ENCODE results near the gene ALAD.
"Not testable (repeated sequence)": the region's sequence is repeated elsewhere in the genome, so short reads cannot be mapped to it uniquely, and the experiment has no call there.

The ALAD gene

GRCh38 chr9:113373676-113374392, 27.2 kb downstream of the ALAD start:
- no peak for DNase-seq (ENCODE audit: low read depth, low spot score)

GRCh38 chr9:113373256-113373655, 27.8 kb downstream of the ALAD start:
- no peak for DNase-seq (ENCODE audit: low read depth, low spot score)

DNA sequence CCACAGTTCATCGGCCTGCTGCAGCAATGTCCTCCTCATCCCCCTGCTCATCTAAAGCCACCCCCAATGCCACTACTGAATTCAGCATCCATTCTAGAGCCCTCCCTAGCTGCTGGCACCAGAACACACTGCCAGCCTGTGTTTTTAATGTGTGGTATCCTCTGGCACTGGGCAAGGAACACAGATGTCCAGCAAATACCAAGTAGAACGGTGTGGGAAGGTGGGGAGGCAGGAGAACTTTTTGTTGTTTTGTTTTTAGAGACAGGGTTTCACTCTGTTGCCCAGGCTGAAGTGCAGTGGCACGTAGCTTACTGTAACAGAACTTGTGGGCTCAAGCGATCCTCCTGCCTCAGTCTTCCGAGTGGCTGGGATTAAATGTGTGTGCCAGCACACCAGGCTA, 29.0 kb downstream of the ALAD start:
- DNase-seq (ENCODE audit: low read depth, low spot score), result no peak

GRCh38 chr9:113370806-113371325, 30.2 kb downstream of the ALAD start:
- no peak for DNase-seq (ENCODE audit: low read depth, low spot score)

DNA sequence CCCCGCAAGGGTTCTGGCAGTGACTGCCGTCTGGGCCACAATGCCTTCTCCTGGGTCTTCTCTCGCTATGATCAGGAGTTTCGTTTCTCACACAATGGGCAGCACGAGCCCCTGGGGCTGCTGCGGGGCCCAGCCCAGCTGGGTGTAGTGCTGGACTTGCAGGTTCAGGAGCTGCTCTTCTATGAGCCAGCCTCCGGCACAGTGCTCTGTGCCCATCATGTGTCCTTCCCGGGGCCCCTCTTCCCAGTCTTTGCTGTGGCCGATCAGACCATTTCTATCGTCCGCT, 31.3 kb downstream of the ALAD start:
- DNase-seq (ENCODE audit: low read depth, low spot score), result no peak

- DNase-seq (ENCODE audit: low read depth, low spot score), result no peak
Observed at GRCh38 chr9:113368982-113369854, 31.9 kb downstream of the ALAD start.

GRCh38 chr9:113368348-113368981, 32.6 kb downstream of the ALAD start:
- DNase-seq (ENCODE audit: low read depth, low spot score), result no peak

DNA sequence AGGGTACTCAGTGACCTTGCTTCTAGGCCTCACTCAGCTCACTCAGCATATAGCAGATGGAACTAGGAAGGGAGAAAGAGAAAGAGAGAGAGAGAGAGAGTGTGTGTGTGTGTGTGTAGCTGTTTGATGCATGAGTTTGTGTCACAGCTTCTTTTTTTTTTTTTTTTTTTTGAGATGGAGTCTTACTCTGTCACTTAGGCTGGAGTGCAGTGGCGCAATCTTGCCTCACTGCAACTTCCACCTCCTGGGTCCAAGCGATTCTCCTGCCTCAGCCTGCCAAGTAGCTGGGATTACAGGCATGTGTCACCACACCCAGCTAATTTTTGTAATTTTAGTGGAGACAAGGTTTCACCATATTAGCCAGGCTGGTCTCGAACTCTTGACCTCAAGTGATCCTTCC, 35.4 kb downstream of the ALAD start:
- DNase-seq (ENCODE audit: low read depth, low spot score), result not testable (repeated sequence)

GRCh38 chr9:113364951-113365350, 36.1 kb downstream of the ALAD start:
- no peak for DNase-seq (ENCODE audit: low read depth, low spot score)

DNA sequence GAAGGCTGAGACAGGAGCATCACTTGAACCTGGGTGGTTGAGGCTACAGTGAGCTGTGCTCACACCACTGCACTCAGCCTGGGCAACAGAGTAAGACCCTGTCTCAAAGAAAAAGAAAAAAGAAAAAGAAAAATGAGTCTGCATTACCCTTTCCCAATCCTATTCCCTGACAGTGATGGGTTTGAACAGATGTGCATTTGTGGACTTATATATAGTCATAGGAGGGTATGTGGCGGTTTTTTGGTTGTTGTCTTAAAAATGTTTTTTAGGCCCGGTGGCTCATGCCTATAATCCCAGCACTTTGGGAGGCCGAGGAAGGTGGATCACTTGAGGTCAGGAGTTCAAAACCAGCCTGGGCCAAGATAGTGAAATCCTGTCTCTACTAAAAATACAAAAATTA, 37.7 kb downstream of the ALAD start:
- no peak for DNase-seq (ENCODE audit: low read depth, low spot score)

- no peak for DNase-seq (ENCODE audit: low read depth, low spot score)
Observed at GRCh38 chr9:113361304-113362018, 39.6 kb downstream of the ALAD start.

GRCh38 chr9:113360242-113360842, 40.7 kb downstream of the ALAD start:
- DNase-seq (ENCODE audit: low read depth, low spot score), result no peak

GRCh38 chr9:113359385-113359784, 41.7 kb downstream of the ALAD start:
- DNase-seq (ENCODE audit: low read depth, low spot score), result no peak

GRCh38 chr9:113356686-113357292, 44.3 kb downstream of the ALAD start:
- no peak for DNase-seq (ENCODE audit: low read depth, low spot score)

DNA sequence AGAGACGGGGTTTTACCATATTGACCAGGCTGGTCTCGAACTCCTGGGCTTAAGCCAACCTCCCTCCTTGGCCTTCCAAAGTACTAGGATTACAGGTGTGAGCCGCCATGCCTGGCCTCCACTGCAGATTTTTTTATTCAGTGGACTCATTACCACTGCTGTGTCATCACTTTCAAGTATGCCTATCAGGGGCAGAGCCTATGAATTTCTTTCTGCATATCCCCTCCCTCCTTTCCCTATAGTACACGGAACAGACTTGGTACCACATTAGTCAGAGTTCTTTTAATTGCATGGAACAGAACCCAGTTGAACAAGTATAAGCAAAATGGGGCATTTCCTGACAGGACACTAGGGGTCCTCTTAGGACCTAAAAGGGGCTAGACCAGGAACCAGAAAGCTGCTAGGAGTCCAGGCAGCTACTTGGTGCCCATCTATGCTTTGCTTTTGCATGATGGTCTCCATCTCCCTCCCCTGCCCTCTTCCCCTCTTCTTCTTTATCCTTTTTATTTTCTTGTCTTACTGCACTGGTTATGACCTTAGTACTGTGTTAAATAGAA, 46.0 kb downstream of the ALAD start:
- DNase-seq (ENCODE audit: low read depth, low spot score), result no peak

DNA sequence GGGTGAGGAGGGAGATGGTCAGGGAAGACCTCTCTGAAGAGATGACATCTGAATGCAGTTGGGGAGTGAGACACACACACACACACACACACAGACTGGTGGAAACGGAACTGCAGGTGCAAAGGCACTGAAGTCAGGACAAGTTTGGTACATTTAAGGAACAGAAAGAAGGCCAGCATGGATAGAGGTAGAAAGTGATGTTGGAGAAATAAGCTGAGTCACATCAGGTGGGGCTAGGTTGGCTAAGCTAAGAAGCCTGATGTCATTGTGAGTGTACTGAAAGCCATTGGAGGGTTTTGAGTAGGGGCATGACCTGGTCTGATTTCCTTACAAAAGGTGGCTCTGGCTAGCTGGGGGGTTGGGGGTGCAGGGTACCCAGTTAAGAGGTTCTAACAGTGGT, 48.7 kb downstream of the ALAD start:
- no peak for DNase-seq (ENCODE audit: low read depth, low spot score)

- no peak for DNase-seq (ENCODE audit: low read depth, low spot score)
Observed at GRCh38 chr9:113352006-113352405, 49.1 kb downstream of the ALAD start.

GRCh38 chr9:113350937-113351336, 50.1 kb downstream of the ALAD start:
- DNase-seq (ENCODE audit: low read depth, low spot score), result no peak

GRCh38 chr9:113350107-113350661, 50.9 kb downstream of the ALAD start:
- DNase-seq (ENCODE audit: low read depth, low spot score), result no peak

DNA sequence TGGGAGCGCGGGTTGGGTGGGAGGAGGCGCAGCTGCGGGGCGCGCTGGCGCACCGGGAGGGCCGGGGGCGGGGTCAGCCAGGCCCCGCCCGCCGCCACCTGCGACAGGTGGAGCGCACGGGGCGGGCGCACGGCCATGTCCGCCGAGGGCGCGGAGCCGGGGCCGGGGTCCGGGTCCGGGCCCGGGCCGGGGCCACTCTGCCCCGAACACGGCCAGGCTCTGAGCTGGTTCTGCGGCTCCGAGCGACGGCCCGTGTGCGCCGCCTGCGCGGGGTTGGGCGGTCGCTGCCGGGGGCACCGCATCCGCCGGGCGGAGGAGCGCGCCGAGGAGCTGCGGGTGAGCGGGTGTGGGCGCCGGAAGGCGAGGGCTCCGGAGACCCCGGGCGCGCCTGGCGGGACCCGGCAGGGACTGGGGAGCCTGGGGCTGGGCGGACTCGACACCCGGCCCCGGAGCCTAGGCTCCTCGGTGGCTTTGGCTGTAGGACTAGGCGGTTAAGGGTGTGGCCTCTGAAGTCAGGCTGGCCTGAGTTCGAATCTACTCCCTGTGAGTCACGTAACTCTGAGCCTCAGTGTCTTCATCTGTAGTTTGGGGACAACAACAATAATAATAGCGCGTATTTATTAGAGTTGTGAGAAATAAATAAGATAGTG, 51.5 kb downstream of the ALAD start, which contains the start of gene BSPRY:
Gene BSPRY (plus strand): TSS at position 97 of the 650 bp plus-strand sequence. CDS start 39 bp downstream, at position 136.
- DNase-seq (ENCODE audit: low read depth, low spot score), result no peak
